ENCODE data around the gene NIM1K. TPM values are rescaled to one million over a fixed set of nuclear protein-coding genes. Genes with fewer than 3 reads are reported as not detected.

NIM1K gene
- total and polyA plus RNA-seq, 2 of the 13 experiments (the other 11 are each of a cell fraction or from before 2014, with no cell fraction given): 0.04 TPM; not detected in 1

DNA sequence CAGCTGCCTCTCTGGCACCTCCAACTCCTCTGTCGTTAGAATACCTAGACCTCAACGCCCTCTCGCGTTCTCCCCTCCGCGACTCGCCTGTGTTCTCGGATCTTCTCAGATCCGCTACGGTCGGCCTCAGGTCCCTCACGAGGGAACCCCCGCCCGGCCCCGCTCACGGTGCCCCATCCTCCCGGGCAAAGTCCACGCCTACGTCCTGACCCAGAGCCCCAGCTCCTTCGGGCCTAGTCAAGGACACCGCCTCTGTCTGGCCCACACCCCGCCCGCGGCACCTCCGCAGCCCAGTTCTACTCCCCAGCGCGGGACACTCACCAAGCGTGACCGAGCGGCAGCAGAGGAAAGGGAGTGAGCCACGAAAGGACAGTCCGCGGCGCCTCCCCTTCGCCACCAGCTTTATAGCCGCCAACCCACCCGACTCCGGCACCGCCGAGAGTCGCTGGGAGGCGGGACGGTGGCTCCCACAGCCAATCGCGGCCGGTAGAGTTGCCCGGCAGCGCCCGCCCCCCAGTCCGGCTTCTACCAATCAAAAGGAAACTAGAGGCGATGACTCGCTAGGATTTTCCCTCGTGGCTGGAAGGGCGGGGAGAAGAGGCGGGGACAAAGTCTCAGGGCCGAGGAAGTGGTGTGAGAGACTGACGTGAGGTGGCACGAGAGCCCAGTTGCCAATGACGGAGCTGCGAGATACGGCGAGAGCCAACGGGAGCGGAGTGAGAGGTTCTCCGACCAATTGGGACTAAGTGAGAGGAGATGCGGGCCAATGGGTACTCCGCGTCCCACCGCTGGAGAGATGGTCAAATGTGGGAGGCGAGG is 121.2 kb downstream of the NIM1K start, which contains the start of gene HMGCS1 (continued):
- TF ChIP-seq ZNF737 (CRISPR knock-in tag; IDR thresholded peaks at IDR 0.05; ENCODE audit: borderline replicate concordance): no peak
- TF ChIP-seq MEIS2 (CRISPR knock-in tag; IDR thresholded peaks at IDR 0.05): no peak; the same call in 1 of the 2 replicates
- TF ChIP-seq ATRX (CRISPR knock-in tag; IDR thresholded peaks at IDR 0.05; ENCODE audit: borderline replicate concordance): no peak
- peak; percentile 98 for TF ChIP-seq TOPORS (CRISPR knock-in tag; IDR thresholded peaks at IDR 0.05)
- TF ChIP-seq NPAS2 (CRISPR knock-in tag; IDR thresholded peaks at IDR 0.05; ENCODE audit: borderline replicate concordance): no peak
- TF ChIP-seq MYC (CRISPR knock-in tag; IDR thresholded peaks at IDR 0.05; ENCODE audit: borderline replicate concordance): peak; percentile 67; the same call in 1 of the 2 replicates
- TF ChIP-seq CBX2 (IDR thresholded peaks at IDR 0.05; ENCODE audit: low read depth, low read length): no peak
- no peak for TF ChIP-seq CBX2 (CRISPR knock-in tag; IDR thresholded peaks at IDR 0.05; ENCODE audit: low read depth)
- TF ChIP-seq STAT5B (CRISPR knock-in tag; IDR thresholded peaks at IDR 0.05): no peak
- TF ChIP-seq ZNF331 (CRISPR knock-in tag; IDR thresholded peaks at IDR 0.05): peak; percentile 57; the same call in 1 of the 2 replicates
- TF ChIP-seq ZNF747 (CRISPR knock-in tag; IDR thresholded peaks at IDR 0.05; ENCODE audit: borderline replicate concordance): peak; percentile 95
- TF ChIP-seq, protein P1, sequence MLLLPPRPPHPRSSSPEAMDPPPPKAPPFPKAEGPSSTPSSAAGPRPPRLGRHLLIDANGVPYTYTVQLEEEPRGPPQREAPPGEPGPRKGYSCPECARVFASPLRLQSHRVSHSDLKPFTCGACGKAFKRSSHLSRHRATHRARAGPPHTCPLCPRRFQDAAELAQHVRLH (CRISPR knock-in tag; IDR thresholded peaks at IDR 0.05; ENCODE audit: borderline replicate concordance, low read depth): peak; percentile 47; the same call in 1 of the 2 replicates
- TF ChIP-seq, protein P2, sequence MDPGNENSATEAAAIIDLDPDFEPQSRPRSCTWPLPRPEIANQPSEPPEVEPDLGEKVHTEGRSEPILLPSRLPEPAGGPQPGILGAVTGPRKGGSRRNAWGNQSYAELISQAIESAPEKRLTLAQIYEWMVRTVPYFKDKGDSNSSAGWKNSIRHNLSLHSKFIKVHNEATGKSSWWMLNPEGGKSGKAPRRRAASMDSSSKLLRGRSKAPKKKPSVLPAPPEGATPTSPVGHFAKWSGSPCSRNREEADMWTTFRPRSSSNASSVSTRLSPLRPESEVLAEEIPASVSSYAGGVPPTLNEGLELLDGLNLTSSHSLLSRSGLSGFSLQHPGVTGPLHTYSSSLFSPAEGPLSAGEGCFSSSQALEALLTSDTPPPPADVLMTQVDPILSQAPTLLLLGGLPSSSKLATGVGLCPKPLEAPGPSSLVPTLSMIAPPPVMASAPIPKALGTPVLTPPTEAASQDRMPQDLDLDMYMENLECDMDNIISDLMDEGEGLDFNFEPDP (CRISPR knock-in tag; conservative IDR thresholded peaks at IDR 0.05): no peak
- no peak; the same call in 1 of the 2 replicates for TF ChIP-seq KLF12 (CRISPR knock-in tag; IDR thresholded peaks at IDR 0.05; ENCODE audit: borderline replicate concordance)
- TF ChIP-seq ZFP36L1 (CRISPR knock-in tag; IDR thresholded peaks at IDR 0.05): no peak
- peak; percentile 93 for TF ChIP-seq ZNF253 (CRISPR knock-in tag; IDR thresholded peaks at IDR 0.05; ENCODE audit: borderline replicate concordance)
- TF ChIP-seq REL (CRISPR knock-in tag; conservative IDR thresholded peaks at IDR 0.05): 0 out of 2 replicates have a peak, but pooled peaks have one; percentile 72
- TF ChIP-seq ZNF441 (CRISPR knock-in tag; IDR thresholded peaks at IDR 0.05; ENCODE audit: borderline replicate concordance): no peak; the same call in 1 of the 2 replicates
- TF ChIP-seq MTF2 (CRISPR knock-in tag; IDR thresholded peaks at IDR 0.05; ENCODE audit: borderline replicate concordance): no peak
- TF ChIP-seq ZNF577 (CRISPR knock-in tag; IDR thresholded peaks at IDR 0.05; ENCODE audit: borderline replicate concordance, low read depth): no peak
- peak; percentile 95 for TF ChIP-seq ZNF709 (CRISPR knock-in tag; IDR thresholded peaks at IDR 0.05)
- peak; percentile 65; the same call in 1 of the 2 replicates for TF ChIP-seq KDM3A (CRISPR knock-in tag; IDR thresholded peaks at IDR 0.05; ENCODE audit: low read depth)
- TF ChIP-seq SIN3A (IDR thresholded peaks at IDR 0.05; ENCODE audit: borderline replicate concordance, low read depth, low read length): peak; percentile 99
- TF ChIP-seq ZNF317 (CRISPR knock-in tag; IDR thresholded peaks at IDR 0.05): no peak
- TF ChIP-seq, protein P3, sequence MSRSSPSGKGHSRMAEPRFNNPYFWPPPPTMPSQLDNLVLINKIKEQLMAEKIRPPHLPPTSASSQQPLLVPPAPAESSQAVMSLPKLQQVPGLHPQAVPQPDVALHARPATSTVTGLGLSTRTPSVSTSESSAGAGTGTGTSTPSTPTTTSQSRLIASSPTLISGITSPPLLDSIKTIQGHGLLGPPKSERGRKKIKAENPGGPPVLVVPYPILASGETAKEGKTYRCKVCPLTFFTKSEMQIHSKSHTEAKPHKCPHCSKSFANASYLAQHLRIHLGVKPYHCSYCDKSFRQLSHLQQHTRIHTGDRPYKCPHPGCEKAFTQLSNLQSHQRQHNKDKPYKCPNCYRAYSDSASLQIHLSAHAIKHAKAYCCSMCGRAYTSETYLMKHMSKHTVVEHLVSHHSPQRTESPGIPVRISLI (CRISPR knock-in tag; IDR thresholded peaks at IDR 0.05; ENCODE audit: borderline replicate concordance): no peak
- peak; percentile 92 for TF ChIP-seq AGO2 (optimal IDR thresholded peaks at IDR 0.05; ENCODE audit: low read depth, low read length)
- TF ChIP-seq ZNF251 (CRISPR knock-in tag; IDR thresholded peaks at IDR 0.05): peak; percentile 61; the same call in 1 of the 2 replicates
- peak; percentile 55; the same call in 1 of the 2 replicates for TF ChIP-seq ZFP36L2 (CRISPR knock-in tag; IDR thresholded peaks at IDR 0.05)
- peak; percentile 41; the same call in 1 of the 2 replicates for TF ChIP-seq FOXK1 (CRISPR knock-in tag; IDR thresholded peaks at IDR 0.05; ENCODE audit: borderline replicate concordance, low read depth)
